ENCODE measurements around the gene CCDC170.

Gene CCDC170

GRCh38 chr6:151589667-151590066, 95.8 kb downstream of the CCDC170 start:
- ATAC-seq (ENCODE audit: insufficient read depth, low read depth) (no peak), DNase-seq (no peak)
- H4K20me1 ChIP-seq (ENCODE audit: insufficient read depth, low read length): no peaks in the 10 kb centered on the region
- H3K4me2 ChIP-seq (ENCODE audit: insufficient read depth, low read length): no peak overlapping the region
- H3K4me1 ChIP-seq (ENCODE audit: insufficient read depth, low read length): no peaks in the 10 kb centered on the region
- no peaks in the 10 kb centered on the region for H3K9me3 ChIP-seq (ENCODE audit: insufficient read depth, low read length, severe bottlenecking)
- no peaks in the 10 kb centered on the region for H3K27me3 ChIP-seq (ENCODE audit: insufficient read depth, low read length, poor library complexity)
- H3K36me3 ChIP-seq (ENCODE audit: insufficient read depth, low read length): no peaks in the 10 kb centered on the region
- no peak overlapping the region for H2AFZ ChIP-seq (ENCODE audit: low read depth, low read length)
- TF ChIP-seq EZH2 (IDR thresholded peaks at IDR 0.05; ENCODE audit: borderline replicate concordance, low read depth, low read length, severe bottlenecking): no peak
- no peak for TF ChIP-seq CTCF (IDR thresholded peaks at IDR 0.05; ENCODE audit: borderline replicate concordance, extremely low read depth, low read length, poor library complexity, severe bottlenecking)
- H3K9ac ChIP-seq (ENCODE audit: low read depth, low read length): no peak overlapping the region
- no peak overlapping the region for H3K4me3 ChIP-seq (ENCODE audit: low read depth in 1 of 2, low read length in 2 of 2)
- no peaks in the 10 kb centered on the region for H3K79me2 ChIP-seq (ENCODE audit: insufficient read depth, low read length)
- no peak overlapping the region for H3K27ac ChIP-seq (ENCODE audit: low read length)

GRCh38 chr6:151590742-151591141, 96.9 kb downstream of the CCDC170 start:
- no peak overlapping the region for H2AFZ ChIP-seq (ENCODE audit: low read depth, low read length)
- H3K4me3 ChIP-seq (ENCODE audit: low read depth in 1 of 2, low read length in 2 of 2): no peak overlapping the region
- DNase-seq (no peak), ATAC-seq (ENCODE audit: insufficient read depth, low read depth) (no peak)
- no peak overlapping the region for H3K27ac ChIP-seq (ENCODE audit: low read length)
- no peaks in the 10 kb centered on the region for H3K4me1 ChIP-seq (ENCODE audit: insufficient read depth, low read length)
- no peaks in the 10 kb centered on the region for H3K27me3 ChIP-seq (ENCODE audit: insufficient read depth, low read length, poor library complexity)
- no peaks in the 10 kb centered on the region for H4K20me1 ChIP-seq (ENCODE audit: insufficient read depth, low read length)
- H3K9me3 ChIP-seq (ENCODE audit: insufficient read depth, low read length, severe bottlenecking): no peaks in the 10 kb centered on the region
- no peaks in the 10 kb centered on the region for H3K36me3 ChIP-seq (ENCODE audit: insufficient read depth, low read length)
- no peaks in the 10 kb centered on the region for H3K79me2 ChIP-seq (ENCODE audit: insufficient read depth, low read length)
- H3K9ac ChIP-seq (ENCODE audit: low read depth, low read length): no peak overlapping the region
- H3K4me2 ChIP-seq (ENCODE audit: insufficient read depth, low read length): no peak overlapping the region
- TF ChIP-seq CTCF (IDR thresholded peaks at IDR 0.05; ENCODE audit: borderline replicate concordance, extremely low read depth, low read length, poor library complexity, severe bottlenecking): no peak
- TF ChIP-seq EZH2 (IDR thresholded peaks at IDR 0.05; ENCODE audit: borderline replicate concordance, low read depth, low read length, severe bottlenecking): no peak

DNA sequence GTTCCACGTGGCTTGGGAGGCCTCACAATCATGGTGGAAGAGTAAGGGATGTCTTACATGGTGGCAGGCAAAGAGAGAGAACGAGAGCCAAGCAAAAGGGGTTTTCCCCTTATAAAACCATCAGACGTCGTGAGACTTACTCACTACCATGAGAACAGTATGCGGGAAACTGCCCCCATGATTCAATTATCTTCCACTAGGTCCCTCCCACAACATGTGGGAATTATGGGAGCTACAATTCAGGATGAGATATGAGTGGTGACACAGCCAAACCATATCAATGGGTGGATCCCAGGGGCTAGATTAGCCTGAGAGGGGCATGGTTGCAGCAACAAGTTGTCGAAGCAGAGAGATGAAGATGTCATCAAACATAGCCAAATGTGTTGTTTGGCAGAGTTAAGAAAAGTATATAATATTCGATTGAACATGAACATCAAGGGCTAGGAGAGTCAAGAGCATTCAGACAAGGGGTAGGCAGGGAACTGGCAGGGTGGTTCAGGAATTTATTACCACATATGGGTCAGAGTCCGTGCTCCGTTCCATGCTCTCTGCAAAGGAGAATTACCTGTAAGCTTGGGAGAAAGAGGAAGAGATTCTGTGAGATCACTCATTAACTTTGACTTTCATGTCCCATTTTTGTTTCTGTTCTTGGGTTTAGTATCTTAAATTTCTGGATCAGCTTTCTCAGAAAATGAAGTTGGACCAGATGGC, 98.8 kb downstream of the CCDC170 start:
- Histone ChIP-seq H3K27me3 (ENCODE audit: insufficient read depth, low read length, poor library complexity) (no peaks in the 10 kb centered on the region), H3K36me3 (ENCODE audit: insufficient read depth, low read length) (no peaks in the 10 kb centered on the region), H3K27ac (ENCODE audit: low read length) (no peak overlapping the region), H4K20me1 (ENCODE audit: insufficient read depth, low read length) (no peaks in the 10 kb centered on the region), H3K4me2 (ENCODE audit: insufficient read depth, low read length) (no peak overlapping the region), H3K4me3 (ENCODE audit: low read depth in 1 of 2, low read length in 2 of 2) (no peak overlapping the region), H3K4me1 (ENCODE audit: insufficient read depth, low read length) (no peaks in the 10 kb centered on the region), H3K9ac (ENCODE audit: low read depth, low read length) (no peak overlapping the region), H3K9me3 (ENCODE audit: insufficient read depth, low read length, severe bottlenecking) (no peaks in the 10 kb centered on the region), H3K79me2 (ENCODE audit: insufficient read depth, low read length) (no peaks in the 10 kb centered on the region), H2AFZ (ENCODE audit: low read depth, low read length) (no peak overlapping the region)
- TF ChIP-seq EZH2 (IDR thresholded peaks at IDR 0.05; ENCODE audit: borderline replicate concordance, low read depth, low read length, severe bottlenecking) (no peak), CTCF (IDR thresholded peaks at IDR 0.05; ENCODE audit: borderline replicate concordance, extremely low read depth, low read length, poor library complexity, severe bottlenecking) (no peak)
- ATAC-seq (ENCODE audit: insufficient read depth, low read depth) (no peak), DNase-seq (no peak)
